ENCODE data around the gene STK25. TPM values are rescaled to one million over a fixed set of nuclear protein-coding genes. Genes with fewer than 3 reads are reported as not detected.

Gene STK25
- total and polyA plus RNA-seq, 4 donors = 134 to 255 (median 190) TPM

DNA sequence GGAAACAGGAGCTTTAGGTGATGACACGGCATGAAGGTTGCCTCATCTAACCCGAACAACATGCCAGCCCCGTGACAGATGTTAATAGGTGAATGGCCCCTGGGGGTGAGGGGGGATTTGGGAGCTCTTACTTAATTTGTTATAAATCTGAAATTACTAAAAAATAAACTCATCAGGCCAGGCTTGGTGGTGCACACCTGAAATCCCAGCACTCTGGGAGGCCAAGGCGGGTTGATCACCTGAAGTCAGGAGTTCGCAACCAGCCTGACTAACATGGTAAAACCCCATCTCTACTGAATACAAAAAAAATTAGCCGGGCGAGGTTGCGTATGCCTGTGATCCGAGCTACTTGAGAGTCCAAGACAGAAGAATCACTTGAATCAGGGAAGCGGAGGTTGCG is 6.1 kb downstream of the STK25 start:
- 98% methylated on average over 9 of the region's 11 CpGs for WGBS (ENCODE audit: insufficient coverage)
- Histone ChIP-seq H3K27me3 (ENCODE audit: control insufficient read depth, insufficient read depth, low read length) (no peaks in the 10 kb centered on the region), H3K27ac (ENCODE audit: low read depth, low read length) (no peak overlapping the region), H3K4me3 (ENCODE audit: low read depth, low read length) (no peak overlapping the region), H3K9me3 (ENCODE audit: control insufficient read depth, insufficient read depth, low read length) (no peaks in the 10 kb centered on the region), H3K36me3 (ENCODE audit: control insufficient read depth, insufficient read depth, low read length) (peaks cover 80% of the 10 kb centered on the region), H3K4me1 (ENCODE audit: control insufficient read depth, insufficient read depth, low read length) (peaks cover 35% of the 10 kb centered on the region)
- DNase-seq (ENCODE audit: low read depth in 4 of 6, low spot score in 6 of 6) = no peak

DNA sequence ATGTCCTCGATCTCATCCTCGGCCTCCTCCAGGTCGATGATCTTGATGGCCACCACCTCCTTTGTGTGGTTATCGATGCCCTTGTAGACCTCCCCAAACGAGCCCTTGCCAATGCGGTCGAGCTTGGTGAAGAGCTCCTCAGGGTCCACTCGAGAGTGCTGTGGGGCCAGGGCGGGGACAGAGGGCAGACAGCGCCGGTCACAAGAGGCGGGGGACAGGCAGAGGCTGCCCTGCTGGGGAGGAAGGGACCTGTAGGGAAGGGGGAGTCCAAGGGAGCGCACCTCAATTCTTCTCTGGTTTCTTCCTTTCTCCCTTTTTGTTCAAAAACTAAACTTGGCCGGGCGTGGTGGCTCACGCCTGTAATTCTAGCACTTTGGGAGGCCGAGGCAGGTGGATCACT is 6.8 kb downstream of the STK25 start:
- no peaks in the 10 kb centered on the region for H3K27me3 ChIP-seq (ENCODE audit: control insufficient read depth, insufficient read depth, low read length)
- H3K4me1 ChIP-seq (ENCODE audit: control insufficient read depth, insufficient read depth, low read length) = peaks cover 27% of the 10 kb centered on the region
- WGBS (ENCODE audit: insufficient coverage) = 98% methylated on average over 16 of the region's 17 CpGs
- H3K27ac ChIP-seq (ENCODE audit: low read depth, low read length) = no peak overlapping the region
- no peaks in the 10 kb centered on the region for H3K9me3 ChIP-seq (ENCODE audit: control insufficient read depth, insufficient read depth, low read length)
- no peak for DNase-seq (ENCODE audit: low read depth in 4 of 6, low spot score in 6 of 6)
- H3K36me3 ChIP-seq (ENCODE audit: control insufficient read depth, insufficient read depth, low read length) = peaks cover 85% of the 10 kb centered on the region
- no peak overlapping the region for H3K4me3 ChIP-seq (ENCODE audit: low read depth, low read length)

DNA sequence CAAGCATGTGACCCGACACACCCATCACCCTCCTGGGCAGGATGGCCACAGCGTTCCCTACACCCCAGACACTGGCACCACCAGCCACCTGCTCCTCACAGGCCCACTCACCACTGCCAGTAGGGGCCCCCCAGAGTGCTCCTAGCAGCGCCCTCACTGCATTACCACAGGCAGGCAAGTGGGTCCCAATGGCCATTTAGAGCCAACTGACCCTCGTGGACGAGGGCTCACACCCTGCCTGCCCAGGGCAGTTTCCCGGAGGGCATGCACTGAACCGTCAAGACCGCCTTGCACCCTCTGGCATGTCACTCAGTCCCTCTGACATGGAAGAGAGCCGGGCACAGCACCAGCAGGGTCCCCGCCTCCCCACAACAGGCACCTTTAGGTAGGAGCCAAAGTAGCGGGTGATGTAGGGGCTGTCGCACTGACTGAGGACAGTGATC is 7.3 kb downstream of the STK25 start:
- Histone ChIP-seq H3K36me3 (ENCODE audit: control insufficient read depth, insufficient read depth, low read length) (peaks cover 89% of the 10 kb centered on the region), H3K27me3 (ENCODE audit: control insufficient read depth, insufficient read depth, low read length) (no peaks in the 10 kb centered on the region), H3K9me3 (ENCODE audit: control insufficient read depth, insufficient read depth, low read length) (no peaks in the 10 kb centered on the region), H3K4me3 (ENCODE audit: low read depth, low read length) (no peak overlapping the region), H3K27ac (ENCODE audit: low read depth, low read length) (no peak overlapping the region), H3K4me1 (ENCODE audit: control insufficient read depth, insufficient read depth, low read length) (peaks cover 23% of the 10 kb centered on the region)
- 94% methylated on average over 12 of the region's 12 CpGs for WGBS (ENCODE audit: insufficient coverage)
- no peak for DNase-seq (ENCODE audit: low read depth in 4 of 6, low spot score in 6 of 6)

DNA sequence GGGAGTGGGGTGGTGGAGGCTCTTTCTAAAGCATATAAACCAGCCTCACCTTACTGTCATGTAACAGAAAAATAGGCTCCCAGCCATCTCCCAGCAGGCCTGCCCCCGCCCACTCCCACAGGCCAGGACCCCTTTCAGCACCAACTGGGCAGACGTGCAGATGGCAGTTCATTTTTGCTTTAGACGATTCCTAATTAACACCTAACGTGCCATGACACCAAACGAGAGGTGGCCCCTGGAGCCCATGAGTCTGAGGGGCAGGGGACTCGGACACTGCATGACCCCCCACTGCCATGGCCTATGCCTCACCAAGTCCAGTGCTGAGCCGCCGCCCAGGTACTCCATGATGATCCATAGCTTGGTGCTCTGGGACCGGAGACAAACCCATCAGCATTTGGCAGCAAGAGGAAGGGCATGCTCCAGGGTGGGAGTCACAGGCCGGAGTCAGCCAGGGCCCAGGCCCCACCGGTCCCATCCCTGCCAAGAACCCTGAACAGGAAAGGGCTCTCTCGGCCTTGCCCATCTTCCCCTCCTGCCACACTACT is 7.9 kb downstream of the STK25 start:
- Histone ChIP-seq H3K9me3 (ENCODE audit: control insufficient read depth, insufficient read depth, low read length) (no peaks in the 10 kb centered on the region), H3K4me3 (ENCODE audit: low read depth, low read length) (no peak overlapping the region), H3K36me3 (ENCODE audit: control insufficient read depth, insufficient read depth, low read length) (peaks cover 89% of the 10 kb centered on the region), H3K27me3 (ENCODE audit: control insufficient read depth, insufficient read depth, low read length) (no peaks in the 10 kb centered on the region), H3K27ac (ENCODE audit: low read depth, low read length) (no peak overlapping the region), H3K4me1 (ENCODE audit: control insufficient read depth, insufficient read depth, low read length) (peaks cover 17% of the 10 kb centered on the region)
- DNase-seq (ENCODE audit: low read depth in 4 of 6, low spot score in 6 of 6) = no peak
- WGBS (ENCODE audit: insufficient coverage) = 78% methylated on average over 12 of the region's 12 CpGs

DNA sequence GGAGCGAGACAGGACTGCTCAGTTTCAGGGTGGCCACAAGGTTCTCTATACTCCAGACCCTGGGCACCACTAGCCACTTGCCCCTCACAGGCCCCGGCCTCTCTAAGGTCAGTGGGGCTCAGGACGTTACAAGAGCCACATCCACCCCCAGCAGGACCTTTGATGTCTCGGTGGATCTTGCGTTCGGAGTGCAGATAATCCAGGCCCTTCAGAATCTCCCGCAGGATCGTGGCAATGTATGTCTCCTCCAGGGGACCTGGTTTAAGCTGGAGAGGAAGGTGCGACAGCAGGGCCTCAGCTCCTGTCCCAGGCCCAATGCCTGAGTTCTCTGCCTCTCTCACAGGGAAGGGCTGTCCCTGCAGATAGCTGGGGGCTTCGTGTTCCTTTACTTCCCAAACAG is 8.4 kb downstream of the STK25 start:
- 87% methylated on average over 8 of the region's 10 CpGs for WGBS (ENCODE audit: insufficient coverage)
- Histone ChIP-seq H3K36me3 (ENCODE audit: control insufficient read depth, insufficient read depth, low read length) (peaks cover 89% of the 10 kb centered on the region), H3K9me3 (ENCODE audit: control insufficient read depth, insufficient read depth, low read length) (no peaks in the 10 kb centered on the region), H3K4me1 (ENCODE audit: control insufficient read depth, insufficient read depth, low read length) (peaks cover 13% of the 10 kb centered on the region), H3K27me3 (ENCODE audit: control insufficient read depth, insufficient read depth, low read length) (no peaks in the 10 kb centered on the region), H3K27ac (ENCODE audit: low read depth, low read length) (no peak overlapping the region), H3K4me3 (ENCODE audit: low read depth, low read length) (no peak overlapping the region)
- DNase-seq (ENCODE audit: low read depth in 4 of 6, low spot score in 6 of 6) = no peak

DNA sequence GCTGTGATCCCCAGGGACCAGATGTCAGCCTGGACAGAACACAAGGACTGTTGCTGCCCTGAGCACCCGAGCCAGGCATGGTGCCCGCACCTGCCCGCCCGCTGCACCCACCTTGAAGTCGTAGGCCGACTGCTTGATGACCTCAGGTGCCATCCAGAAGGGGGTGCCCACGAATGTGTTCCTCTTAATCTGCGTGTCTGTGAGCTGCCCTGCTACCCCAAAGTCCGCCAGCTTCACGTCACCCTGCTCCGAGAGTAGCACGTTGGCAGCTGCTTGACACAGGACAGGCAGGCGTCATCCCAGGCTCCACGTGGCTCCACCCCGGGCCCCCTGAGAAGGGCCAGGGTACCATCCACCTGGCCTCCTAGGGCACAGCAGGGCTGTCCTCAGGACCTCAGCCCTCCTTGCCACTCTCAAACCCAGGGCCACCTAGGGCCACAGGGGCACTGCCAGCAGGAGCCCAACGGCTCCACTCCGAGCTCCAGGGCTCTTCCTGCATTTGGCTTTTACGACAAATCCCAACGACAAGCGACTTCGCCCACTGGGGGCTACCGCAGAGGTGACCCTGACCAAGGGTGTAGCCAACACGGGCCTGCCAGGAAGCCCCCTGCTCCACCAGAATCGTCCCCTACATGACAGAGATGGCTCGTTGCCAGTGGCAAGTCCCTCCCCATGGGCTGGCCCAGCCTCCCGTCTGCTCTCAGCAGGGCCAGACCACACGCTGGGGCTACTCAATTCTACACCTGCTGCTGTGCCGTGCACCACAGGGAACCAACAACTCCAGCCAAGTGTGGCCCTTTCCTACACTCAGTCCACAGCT is 9.0 kb downstream of the STK25 start:
- H3K27me3 ChIP-seq (ENCODE audit: control insufficient read depth, insufficient read depth, low read length) = no peaks in the 10 kb centered on the region
- H3K27ac ChIP-seq (ENCODE audit: low read depth, low read length) = no peak overlapping the region
- no peak for DNase-seq (ENCODE audit: low read depth in 4 of 6, low spot score in 6 of 6)
- H3K36me3 ChIP-seq (ENCODE audit: control insufficient read depth, insufficient read depth, low read length) = peaks cover 92% of the 10 kb centered on the region
- peaks cover 13% of the 10 kb centered on the region for H3K4me1 ChIP-seq (ENCODE audit: control insufficient read depth, insufficient read depth, low read length)
- H3K9me3 ChIP-seq (ENCODE audit: control insufficient read depth, insufficient read depth, low read length) = no peaks in the 10 kb centered on the region
- H3K4me3 ChIP-seq (ENCODE audit: low read depth, low read length) = no peak overlapping the region
- WGBS (ENCODE audit: insufficient coverage) = 77% methylated on average over 27 of the region's 28 CpGs

DNA sequence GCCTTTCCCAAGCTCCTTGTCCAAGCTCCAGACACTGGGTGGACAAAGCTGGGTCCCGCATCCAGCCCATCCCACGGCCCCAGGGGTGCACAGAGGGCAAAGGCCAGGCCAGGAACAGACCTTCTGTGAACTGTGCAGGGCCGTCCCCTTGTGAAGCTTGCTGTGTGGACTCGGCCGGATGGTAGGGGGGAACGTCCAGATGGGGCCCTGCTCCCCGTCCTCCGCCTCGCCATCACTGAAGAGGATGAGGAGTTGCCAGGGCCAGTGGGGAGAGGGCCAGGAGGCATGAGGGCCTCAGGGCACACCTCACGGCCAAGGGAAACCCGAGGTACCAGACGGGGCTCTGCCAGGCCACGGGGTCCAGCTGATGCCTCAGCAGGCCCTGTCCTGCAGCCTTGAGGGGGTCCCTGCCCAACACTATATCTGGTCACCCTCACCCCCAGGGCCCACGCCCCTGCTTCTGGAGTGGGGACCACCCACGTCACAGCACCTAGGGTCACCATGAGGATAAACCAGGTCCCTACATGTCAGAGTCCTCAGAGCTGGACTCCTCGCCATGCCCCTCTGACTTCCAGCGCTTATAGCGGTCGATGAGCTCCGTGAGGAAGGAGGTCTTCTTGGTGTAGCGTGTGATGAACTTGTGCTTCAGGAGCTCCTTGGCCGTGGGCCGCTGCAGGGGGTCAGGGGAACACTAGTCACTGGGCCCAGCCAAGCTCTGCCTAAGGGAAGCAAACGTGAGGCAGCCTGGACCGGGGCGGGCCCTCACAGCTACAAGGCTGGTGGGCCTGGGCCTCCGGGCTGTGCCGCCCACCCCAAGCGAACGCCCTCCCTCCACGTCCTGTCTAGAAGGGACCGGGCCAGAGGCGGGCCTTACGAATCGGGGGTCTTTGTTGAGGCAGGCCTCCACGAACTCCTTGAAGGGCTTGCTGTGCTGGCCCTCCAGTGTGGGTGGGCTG is 10.0 kb downstream of the STK25 start:
- Histone ChIP-seq H3K36me3 (ENCODE audit: control insufficient read depth, insufficient read depth, low read length) (peaks cover 93% of the 10 kb centered on the region), H3K4me3 (ENCODE audit: low read depth, low read length) (no peak overlapping the region), H3K4me1 (ENCODE audit: control insufficient read depth, insufficient read depth, low read length) (peaks cover 13% of the 10 kb centered on the region), H3K9me3 (ENCODE audit: control insufficient read depth, insufficient read depth, low read length) (no peaks in the 10 kb centered on the region), H3K27me3 (ENCODE audit: control insufficient read depth, insufficient read depth, low read length) (no peaks in the 10 kb centered on the region), H3K27ac (ENCODE audit: low read depth, low read length) (no peak overlapping the region)
- DNase-seq (ENCODE audit: low read depth in 4 of 6, low spot score in 6 of 6) = no peak
- 93% methylated on average over 36 of the region's 36 CpGs for WGBS (ENCODE audit: insufficient coverage)

DNA sequence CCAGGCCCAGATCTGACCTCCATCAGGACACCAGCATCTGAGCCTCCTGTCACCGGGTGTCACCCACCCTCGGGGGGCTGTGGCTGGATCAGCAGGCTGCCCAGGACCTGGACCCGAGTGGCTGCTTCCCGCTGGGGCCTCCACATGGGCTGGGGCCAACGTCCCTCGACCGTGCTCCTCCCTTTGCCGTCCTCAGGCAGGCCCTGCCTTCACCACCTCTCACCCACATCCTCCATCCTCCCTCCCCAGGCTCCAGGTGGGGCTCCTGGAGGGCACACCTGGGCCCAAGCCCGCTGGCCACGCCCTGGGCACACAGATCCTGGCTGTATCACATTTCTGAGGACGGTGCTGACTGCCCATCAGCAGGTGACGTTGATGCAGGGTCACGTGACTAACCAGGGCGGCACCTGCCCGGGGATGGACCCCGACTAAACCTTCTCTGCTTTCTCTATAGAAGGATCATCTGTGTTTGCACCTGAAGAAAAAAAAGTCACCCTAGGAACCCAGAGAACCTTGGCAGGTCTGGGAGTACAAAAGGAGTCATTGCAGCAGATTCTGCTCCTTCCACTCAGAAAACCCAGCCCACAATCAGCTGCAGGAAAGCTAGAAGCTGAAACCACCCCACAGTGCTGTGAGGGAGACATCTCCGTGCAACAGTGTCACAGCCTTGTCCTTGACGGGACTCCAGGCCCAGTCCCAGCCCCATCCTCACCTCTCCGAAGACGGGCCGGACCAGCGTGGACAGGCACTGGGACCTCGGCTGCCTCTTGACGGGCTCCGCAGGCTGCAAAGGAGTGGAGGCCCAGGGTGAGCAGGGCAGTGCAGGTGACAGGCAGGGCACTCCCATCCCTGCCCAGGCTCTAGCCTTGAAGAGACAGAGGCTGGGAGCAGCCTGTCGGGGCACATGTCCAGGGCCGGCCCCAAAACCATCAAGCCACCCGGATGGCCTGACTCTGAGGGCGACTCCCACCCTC is 11.2 kb downstream of the STK25 start:
- Histone ChIP-seq H3K4me1 (ENCODE audit: control insufficient read depth, insufficient read depth, low read length) (peaks cover 13% of the 10 kb centered on the region), H3K36me3 (ENCODE audit: control insufficient read depth, insufficient read depth, low read length) (peaks cover 97% of the 10 kb centered on the region), H3K4me3 (ENCODE audit: low read depth, low read length) (no peak overlapping the region), H3K9me3 (ENCODE audit: control insufficient read depth, insufficient read depth, low read length) (no peaks in the 10 kb centered on the region), H3K27me3 (ENCODE audit: control insufficient read depth, insufficient read depth, low read length) (no peaks in the 10 kb centered on the region), H3K27ac (ENCODE audit: low read depth, low read length) (no peak overlapping the region)
- DNase-seq (ENCODE audit: low read depth in 4 of 6, low spot score in 6 of 6) = no peak
- WGBS (ENCODE audit: insufficient coverage) = 90% methylated on average over 29 of the region's 29 CpGs
